OCI-LY1 (cell line): ENCODE data around the gene CENPO.
"Not testable (repeated sequence)": the region's sequence is repeated elsewhere in the genome, so short reads cannot be mapped to it uniquely, and the experiment has no call there.

Source experiments
- H2AFZ ChIP-seq: fragments of 200-600 bp; sonication (generic), shearing (Covaris generic); 2 replicates; pipeline ENCODE4 v1.6.0; 2014; ENCODE audit warnings: antibody characterized with exemption, mild to moderate bottlenecking, low read length
- H3F3A ChIP-seq: fragments of 200-600 bp; sonication (generic), shearing (Covaris generic); 2 replicates; pipeline ENCODE4 v1.6.0; 2014; ENCODE audit warnings: mild to moderate bottlenecking, antibody characterized with exemption, low read length, moderate library complexity; ENCODE audit not compliant: insufficient read depth
- H3K27ac ChIP-seq: fragments of 200-600 bp; sonication (generic); 2 replicates; pipeline ENCODE4 v1.5.1; 2014; ENCODE audit warnings: low read length, mixed run types, mild to moderate bottlenecking, low read depth; ENCODE audit not compliant: poor library complexity, severe bottlenecking
- H3K27me3 ChIP-seq: fragments of 200-600 bp; sonication (generic); 2 replicates; pipeline ENCODE4 v1.6.0; 2014; ENCODE audit warnings: antibody characterized with exemption, mild to moderate bottlenecking, low read length, moderate library complexity; ENCODE audit not compliant: insufficient read depth
- H3K36me3 ChIP-seq: fragments of 200-600 bp; sonication (generic); 2 replicates; pipeline ENCODE4 v1.6.1; 2014; ENCODE audit warnings: mild to moderate bottlenecking, antibody characterized with exemption, low read length, moderate library complexity, mixed read lengths; ENCODE audit not compliant: insufficient read depth
- H3K4me1 ChIP-seq: fragments of 200-600 bp; sonication (generic); 2 replicates; pipeline ENCODE4 v1.5.1; 2014; ENCODE audit warnings: mild to moderate bottlenecking, low read length, moderate library complexity; ENCODE audit not compliant: insufficient read depth, severe bottlenecking
- H3K4me2 ChIP-seq: fragments of 200-600 bp; sonication (generic), shearing (Covaris generic); 2 replicates; pipeline ENCODE4 v1.6.1; 2014; ENCODE audit warnings: low read length
- H3K4me3 ChIP-seq: fragments of 200-600 bp; sonication (generic); 2 replicates; pipeline ENCODE4 v1.5.1; 2014; ENCODE audit warnings: low read length, low read depth, mild to moderate bottlenecking, mixed read lengths; ENCODE audit not compliant: poor library complexity, severe bottlenecking
- H3K79me2 ChIP-seq: fragments of 200-600 bp; shearing (Covaris generic); 2 replicates; pipeline ENCODE4 v1.6.1; 2016; ENCODE audit warnings: mixed run types, low read length, mixed read lengths; ENCODE audit not compliant: insufficient read depth
- H3K9ac ChIP-seq: fragments of 200-600 bp; sonication (generic), shearing (Covaris generic); 2 replicates; pipeline ENCODE4 v1.6.1; 2014; ENCODE audit warnings: mild to moderate bottlenecking, low read length, mixed read lengths
- H3K9me2 ChIP-seq: fragments of 200-600 bp; sonication (generic), shearing (Covaris generic); 2 replicates; pipeline ENCODE4 v1.6.1; 2014; ENCODE audit warnings: low read depth, mild to moderate bottlenecking, low read length, mixed read lengths
- H3K9me3 ChIP-seq: fragments of 200-600 bp; shearing (Covaris generic); 2 replicates; pipeline ENCODE4 v1.6.1; 2014; ENCODE audit warnings: low read length, mixed read lengths
- H4K20me1 ChIP-seq: fragments of 200-600 bp; sonication (generic), shearing (Covaris generic); 2 replicates; pipeline ENCODE4 v1.6.0; 2016; ENCODE audit warnings: mild to moderate bottlenecking, low read length; ENCODE audit not compliant: insufficient read depth
- EZH2 ChIP-seq: fragments of 200-600 bp; sonication (generic), shearing (Covaris generic); IDR thresholded peaks from 2 replicates; pipeline ENCODE4 v1.8.0; 2017; ENCODE audit warnings: borderline replicate concordance, mixed run types, mild to moderate bottlenecking, antibody characterized with exemption, low read length, moderate library complexity, mixed read lengths
- TF ChIP-seq, protein P1 (sequence below): fragments of 200-600 bp; sonication (generic), shearing (Covaris generic); IDR thresholded peaks from 2 replicates; pipeline ENCODE4 v1.5.1; 2017; ENCODE audit warnings: mild to moderate bottlenecking, antibody characterized with exemption, low read length, moderate library complexity, mixed read lengths

Gene CENPO

DNA sequence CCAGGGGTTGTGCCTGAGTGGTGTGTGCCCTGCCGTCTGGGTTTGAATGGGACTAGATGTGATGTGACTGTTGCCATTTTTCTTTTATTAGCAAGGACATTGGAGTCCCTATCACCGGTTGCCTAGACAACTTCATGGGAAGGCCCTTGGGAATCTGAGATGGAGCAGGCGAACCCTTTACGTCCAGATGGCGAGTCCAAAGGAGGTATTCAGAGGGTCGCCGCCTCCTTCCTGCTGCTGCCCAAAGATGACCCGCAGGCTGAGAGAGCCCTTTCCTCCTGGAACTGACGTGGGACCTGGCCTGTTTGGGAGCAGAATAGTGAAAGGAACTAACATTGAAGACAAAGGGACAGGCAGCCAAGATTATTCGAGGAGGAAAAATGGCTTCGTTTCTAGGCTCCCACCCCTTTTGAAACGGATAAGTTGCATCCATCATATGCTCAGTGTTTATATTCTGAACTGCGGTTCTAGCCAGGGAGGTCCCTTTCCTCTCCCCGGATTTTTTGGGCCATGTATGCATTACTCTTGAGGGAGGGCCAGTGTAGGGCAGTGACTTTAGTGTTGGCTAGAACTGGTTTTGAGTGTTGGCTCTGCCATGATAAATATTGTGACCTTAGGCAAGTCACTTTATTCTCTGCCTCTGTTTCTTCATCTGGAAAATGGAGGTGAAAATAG is 673 bp downstream of the CENPO start:
- Histone ChIP-seq H3K9me3 (no peaks in the 10 kb centered on the region), H4K20me1 (no peaks in the 10 kb centered on the region), H3K79me2 (peaks cover 47% of the 10 kb centered on the region), H3F3A (no peaks in the 10 kb centered on the region), H3K9me2 (no peaks in the 10 kb centered on the region), H3K4me1 (peaks cover 32% of the 10 kb centered on the region), H3K36me3 (peaks cover 38% of the 10 kb centered on the region), H3K4me3 (peak overlapping the region; percentile 86), H3K27ac (peak overlapping the region; percentile 87), H2AFZ (no peak overlapping the region), H3K27me3 (no peaks in the 10 kb centered on the region), H3K9ac (peak overlapping the region; percentile 81), H3K4me2 (peak overlapping the region; percentile 81)
- TF ChIP-seq, protein P1, sequence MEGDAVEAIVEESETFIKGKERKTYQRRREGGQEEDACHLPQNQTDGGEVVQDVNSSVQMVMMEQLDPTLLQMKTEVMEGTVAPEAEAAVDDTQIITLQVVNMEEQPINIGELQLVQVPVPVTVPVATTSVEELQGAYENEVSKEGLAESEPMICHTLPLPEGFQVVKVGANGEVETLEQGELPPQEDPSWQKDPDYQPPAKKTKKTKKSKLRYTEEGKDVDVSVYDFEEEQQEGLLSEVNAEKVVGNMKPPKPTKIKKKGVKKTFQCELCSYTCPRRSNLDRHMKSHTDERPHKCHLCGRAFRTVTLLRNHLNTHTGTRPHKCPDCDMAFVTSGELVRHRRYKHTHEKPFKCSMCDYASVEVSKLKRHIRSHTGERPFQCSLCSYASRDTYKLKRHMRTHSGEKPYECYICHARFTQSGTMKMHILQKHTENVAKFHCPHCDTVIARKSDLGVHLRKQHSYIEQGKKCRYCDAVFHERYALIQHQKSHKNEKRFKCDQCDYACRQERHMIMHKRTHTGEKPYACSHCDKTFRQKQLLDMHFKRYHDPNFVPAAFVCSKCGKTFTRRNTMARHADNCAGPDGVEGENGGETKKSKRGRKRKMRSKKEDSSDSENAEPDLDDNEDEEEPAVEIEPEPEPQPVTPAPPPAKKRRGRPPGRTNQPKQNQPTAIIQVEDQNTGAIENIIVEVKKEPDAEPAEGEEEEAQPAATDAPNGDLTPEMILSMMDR = no peak
- no peak for TF ChIP-seq EZH2

DNA sequence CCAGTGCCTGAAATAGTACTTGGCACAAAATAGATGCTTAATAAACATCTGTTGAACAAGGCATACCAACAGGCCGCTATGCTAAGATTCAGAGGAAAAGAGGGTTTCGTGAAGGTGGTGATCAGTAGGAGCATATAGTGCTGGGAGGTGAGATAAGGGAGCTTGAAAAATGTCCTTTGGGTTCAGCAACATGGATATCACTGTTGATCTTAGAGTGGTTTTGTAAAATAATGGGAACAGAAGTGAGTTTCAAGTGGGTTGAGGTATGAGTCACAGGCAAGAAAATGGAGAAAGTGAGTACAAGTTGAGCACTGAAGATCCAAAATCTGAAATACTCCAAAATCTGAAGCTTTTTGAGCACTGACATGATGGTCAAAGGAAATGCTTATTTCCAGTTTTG is 4.4 kb downstream of the CENPO start:
- Histone ChIP-seq H3K79me2 (peaks cover 47% of the 10 kb centered on the region), H3K4me1 (peaks cover 19% of the 10 kb centered on the region), H3K4me3 (no peak overlapping the region), H3K9me2 (no peaks in the 10 kb centered on the region), H3K36me3 (peaks cover 58% of the 10 kb centered on the region), H3K27me3 (no peaks in the 10 kb centered on the region), H3K9ac (no peak overlapping the region), H3K4me2 (no peak overlapping the region), H4K20me1 (no peaks in the 10 kb centered on the region), H2AFZ (no peak overlapping the region), H3K9me3 (no peaks in the 10 kb centered on the region), H3F3A (no peaks in the 10 kb centered on the region), H3K27ac (no peak overlapping the region)
- TF ChIP-seq, protein P1 = no peak
- TF ChIP-seq EZH2 = no peak

GRCh38 chr2:24800487-24800886 is 7.3 kb downstream of the CENPO start:
- not testable (repeated sequence) for H3K27ac ChIP-seq, H3K4me2 ChIP-seq, H3K4me1 ChIP-seq, H3K9ac ChIP-seq, H3K9me2 ChIP-seq, H3K9me3 ChIP-seq, H3F3A ChIP-seq, H3K27me3 ChIP-seq, H2AFZ ChIP-seq, H3K4me3 ChIP-seq, H4K20me1 ChIP-seq
- Histone ChIP-seq H3K36me3 (peaks cover 54% of the 10 kb centered on the region), H3K79me2 (peaks cover 27% of the 10 kb centered on the region)

DNA sequence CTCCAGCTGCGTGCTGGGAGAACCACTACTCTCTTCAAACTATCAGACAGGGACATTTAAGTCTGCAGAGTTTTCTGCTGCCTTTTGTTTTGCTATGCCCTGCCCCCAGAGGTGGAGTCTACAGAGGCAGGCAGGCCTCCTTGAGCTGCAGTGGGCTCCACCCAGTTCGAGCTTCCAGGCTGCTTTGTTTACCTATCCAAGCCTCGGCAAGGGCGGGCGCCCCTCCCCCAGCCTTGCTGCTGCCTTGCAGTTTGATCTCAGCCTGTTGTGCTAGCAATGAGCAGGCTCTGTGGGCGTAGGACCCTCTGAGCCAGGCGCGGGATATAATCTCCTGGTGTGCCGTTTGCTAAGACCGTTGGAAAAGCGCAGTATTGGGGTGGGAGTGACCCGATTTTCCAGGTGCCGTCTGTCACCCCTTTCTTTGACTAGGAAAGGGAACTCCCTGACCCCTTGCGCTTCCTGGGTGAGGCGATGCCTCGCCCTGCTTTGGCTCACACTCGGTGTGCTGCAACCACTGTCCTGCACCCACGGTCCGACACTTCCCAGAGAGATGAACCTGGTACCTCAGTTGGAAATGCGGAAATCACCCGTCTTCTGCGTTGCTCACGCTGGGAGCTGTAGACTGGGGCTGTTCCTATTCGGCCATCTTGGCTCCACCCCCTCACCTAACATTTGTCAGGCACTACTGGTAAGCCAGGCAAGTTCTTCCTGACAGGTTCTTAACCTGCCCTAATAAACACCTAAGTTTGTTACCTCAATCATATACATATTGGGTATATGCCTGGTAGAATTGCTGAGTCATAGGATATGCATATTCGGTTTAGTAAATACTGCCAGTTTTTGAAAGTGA is 12.8 kb downstream of the CENPO start:
- peaks cover 43% of the 10 kb centered on the region for H3K79me2 ChIP-seq
- not testable (repeated sequence) for H3K9me2 ChIP-seq, H3K4me1 ChIP-seq, H4K20me1 ChIP-seq, H3K4me2 ChIP-seq, H3K9me3 ChIP-seq, H3K9ac ChIP-seq, H3F3A ChIP-seq, H3K27me3 ChIP-seq, H2AFZ ChIP-seq, H3K4me3 ChIP-seq
- H3K27ac ChIP-seq = peak overlapping the region; percentile 26
- peaks cover 38% of the 10 kb centered on the region for H3K36me3 ChIP-seq
